KMS-11 (cell line): Measurements from ENCODE around the gene TMPRSS9.

Experiments
- H2AFZ ChIP-seq: fragments of 200-600 bp; sonication (generic); 2 replicates; pipeline ENCODE4 v1.6.1; 2016; ENCODE audit warnings: antibody characterized with exemption, mixed run types, low read depth
- H3K27ac ChIP-seq: fragments of 200-600 bp; sonication (generic); 2 replicates; pipeline ENCODE4 v1.6.1; 2016; ENCODE audit warnings: mild to moderate bottlenecking, mixed run types
- H3K27me3 ChIP-seq: fragments of 200-600 bp; sonication (generic); 2 replicates; pipeline ENCODE4 v1.6.1; 2017; ENCODE audit warnings: mild to moderate bottlenecking, low read depth, mixed run types, moderate library complexity; ENCODE audit not compliant: insufficient read depth
- H3K36me3 ChIP-seq: fragments of 200-600 bp; sonication (generic); 2 replicates; pipeline ENCODE4 v1.6.1; 2017; ENCODE audit warnings: mild to moderate bottlenecking, mixed run types; ENCODE audit not compliant: insufficient read depth
- H3K4me1 ChIP-seq: fragments of 200-600 bp; sonication (generic); 2 replicates; pipeline ENCODE4 v1.6.1; 2016; ENCODE audit warnings: mild to moderate bottlenecking, low read depth, mixed run types; ENCODE audit not compliant: poor library complexity, severe bottlenecking
- H3K4me2 ChIP-seq: fragments of 200-600 bp; sonication (generic); 2 replicates; pipeline ENCODE4 v1.7.0; 2016; ENCODE audit warnings: mild to moderate bottlenecking, mixed run types
- H3K4me3 ChIP-seq: fragments of 200-600 bp; sonication (generic); IDR thresholded peaks from 2 replicates; pipeline ENCODE4 v1.6.1; 2017; ENCODE audit warnings: low read depth, low read length, mixed read lengths; ENCODE audit not compliant: insufficient read depth
- H3K79me2 ChIP-seq: fragments of 200-600 bp; sonication (generic); 2 replicates; pipeline ENCODE4 v1.6.1; 2016; ENCODE audit warnings: low read depth, mixed run types; ENCODE audit not compliant: insufficient read depth
- H3K9ac ChIP-seq: fragments of 200-600 bp; sonication (generic); 2 replicates; pipeline ENCODE4 v1.6.1; 2016; ENCODE audit warnings: mild to moderate bottlenecking, mixed run types
- H4K20me1 ChIP-seq: fragments of 200-600 bp; sonication (generic); 2 replicates; pipeline ENCODE4 v1.6.1; 2016; ENCODE audit warnings: mild to moderate bottlenecking, mixed run types; ENCODE audit not compliant: insufficient read depth
- TF ChIP-seq, protein P1 (sequence below): fragments of 200-600 bp; sonication (generic); conservative IDR thresholded peaks from 2 replicates; pipeline ENCODE4 v1.6.1; 2017; ENCODE audit warnings: low read depth, mild to moderate bottlenecking, antibody characterized with exemption, low read length, moderate library complexity, mixed read lengths

TMPRSS9 gene

DNA sequence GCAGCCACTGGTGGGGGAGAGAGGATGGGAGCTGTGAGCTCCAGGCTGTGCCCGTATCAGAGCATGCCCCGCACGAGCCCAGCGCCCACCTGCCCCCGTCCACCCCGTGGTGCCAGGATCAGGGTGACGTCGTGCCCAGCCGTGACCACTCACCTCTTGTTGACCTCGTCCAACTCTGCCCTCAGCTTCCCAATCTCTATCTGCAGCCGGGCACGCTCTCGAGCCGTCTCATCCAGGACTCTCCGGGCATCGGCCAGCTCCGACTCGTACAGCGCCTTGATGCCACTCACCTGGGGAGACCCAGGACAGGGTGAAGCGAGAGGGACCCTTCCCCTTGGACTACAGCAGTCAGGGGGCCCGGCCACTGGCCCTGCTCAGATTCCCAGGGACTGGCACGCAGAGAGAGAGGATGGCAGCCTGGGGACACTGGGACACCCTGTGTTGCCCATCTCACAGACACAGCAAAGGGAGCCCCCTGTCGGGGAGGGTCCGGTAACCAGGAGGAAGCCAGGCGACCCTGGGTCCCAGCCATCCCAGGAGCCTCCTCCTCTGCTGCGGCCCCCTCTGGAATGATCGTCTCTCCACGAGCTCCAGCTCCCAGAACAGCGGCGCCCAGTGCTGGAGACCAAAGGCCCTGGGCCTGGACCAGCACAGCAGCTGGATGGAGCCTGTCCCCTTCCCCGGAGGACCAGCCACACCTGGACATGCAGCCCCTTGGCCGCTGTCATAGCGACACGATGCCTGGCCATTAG, 84.4 kb downstream of the TMPRSS9 start:
- Histone ChIP-seq H3K4me3 (no peak overlapping the region), H3K4me2 (no peak overlapping the region), H3K79me2 (peaks cover 64% of the 10 kb centered on the region; the same call in 1 of the 2 replicates), H3K4me1 (peaks cover 35% of the 10 kb centered on the region), H2AFZ (no peak overlapping the region), H3K9ac (no peak overlapping the region), H3K36me3 (peaks cover 6% of the 10 kb centered on the region; the same call in 1 of the 2 replicates), H4K20me1 (peaks cover 4% of the 10 kb centered on the region; the same call in 1 of the 2 replicates), H3K27ac (no peak overlapping the region), H3K27me3 (no peaks in the 10 kb centered on the region)
- TF ChIP-seq, protein P1, sequence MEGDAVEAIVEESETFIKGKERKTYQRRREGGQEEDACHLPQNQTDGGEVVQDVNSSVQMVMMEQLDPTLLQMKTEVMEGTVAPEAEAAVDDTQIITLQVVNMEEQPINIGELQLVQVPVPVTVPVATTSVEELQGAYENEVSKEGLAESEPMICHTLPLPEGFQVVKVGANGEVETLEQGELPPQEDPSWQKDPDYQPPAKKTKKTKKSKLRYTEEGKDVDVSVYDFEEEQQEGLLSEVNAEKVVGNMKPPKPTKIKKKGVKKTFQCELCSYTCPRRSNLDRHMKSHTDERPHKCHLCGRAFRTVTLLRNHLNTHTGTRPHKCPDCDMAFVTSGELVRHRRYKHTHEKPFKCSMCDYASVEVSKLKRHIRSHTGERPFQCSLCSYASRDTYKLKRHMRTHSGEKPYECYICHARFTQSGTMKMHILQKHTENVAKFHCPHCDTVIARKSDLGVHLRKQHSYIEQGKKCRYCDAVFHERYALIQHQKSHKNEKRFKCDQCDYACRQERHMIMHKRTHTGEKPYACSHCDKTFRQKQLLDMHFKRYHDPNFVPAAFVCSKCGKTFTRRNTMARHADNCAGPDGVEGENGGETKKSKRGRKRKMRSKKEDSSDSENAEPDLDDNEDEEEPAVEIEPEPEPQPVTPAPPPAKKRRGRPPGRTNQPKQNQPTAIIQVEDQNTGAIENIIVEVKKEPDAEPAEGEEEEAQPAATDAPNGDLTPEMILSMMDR = no peak

DNA sequence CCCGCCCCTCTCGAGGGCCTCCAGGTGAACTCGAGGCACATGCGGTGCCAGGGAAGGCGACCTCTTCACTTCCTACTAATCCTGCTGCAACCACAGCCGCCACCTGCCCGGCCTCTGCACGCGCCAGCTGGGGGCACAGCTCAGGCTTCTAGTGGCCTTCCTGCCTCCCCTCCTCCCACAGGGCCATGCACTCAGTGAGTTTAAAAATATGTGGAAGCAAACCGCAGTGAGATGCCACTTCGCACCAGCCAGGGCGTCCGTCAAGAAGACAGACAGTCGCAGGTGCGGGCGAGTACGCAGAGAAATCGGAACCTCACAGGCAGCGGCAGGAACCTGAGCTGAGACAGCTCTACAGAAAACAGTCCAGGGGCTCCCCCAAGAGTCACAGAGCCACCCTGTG, 86.3 kb downstream of the TMPRSS9 start:
- no peaks in the 10 kb centered on the region for H3K27me3 ChIP-seq
- TF ChIP-seq, protein P1 = no peak
- H3K4me1 ChIP-seq = peaks cover 35% of the 10 kb centered on the region
- peaks cover 71% of the 10 kb centered on the region; the same call in 1 of the 2 replicates for H3K79me2 ChIP-seq
- no peak overlapping the region for H3K4me3 ChIP-seq
- no peak overlapping the region for H2AFZ ChIP-seq
- H3K27ac ChIP-seq = peak overlapping the region; percentile 45
- peaks cover 6% of the 10 kb centered on the region; the same call in 1 of the 2 replicates for H3K36me3 ChIP-seq
- H3K4me2 ChIP-seq = peak overlapping the region; percentile 71; the same call in 1 of the 2 replicates
- peaks cover 4% of the 10 kb centered on the region; the same call in 1 of the 2 replicates for H4K20me1 ChIP-seq
- H3K9ac ChIP-seq = peak overlapping the region; percentile 12; the same call in 1 of the 2 replicates

GRCh38 chr19:2449019-2449418, 89.0 kb downstream of the TMPRSS9 start:
- Histone ChIP-seq H2AFZ (no peak overlapping the region), H3K27ac (no peak overlapping the region), H3K4me2 (no peak overlapping the region), H3K36me3 (no peaks in the 10 kb centered on the region), H3K79me2 (peaks cover 66% of the 10 kb centered on the region; the same call in 1 of the 2 replicates), H3K4me1 (peaks cover 35% of the 10 kb centered on the region), H3K27me3 (no peaks in the 10 kb centered on the region), H3K9ac (no peak overlapping the region), H3K4me3 (no peak overlapping the region), H4K20me1 (peaks cover 4% of the 10 kb centered on the region; the same call in 1 of the 2 replicates)
- TF ChIP-seq, protein P1 = no peak

DNA sequence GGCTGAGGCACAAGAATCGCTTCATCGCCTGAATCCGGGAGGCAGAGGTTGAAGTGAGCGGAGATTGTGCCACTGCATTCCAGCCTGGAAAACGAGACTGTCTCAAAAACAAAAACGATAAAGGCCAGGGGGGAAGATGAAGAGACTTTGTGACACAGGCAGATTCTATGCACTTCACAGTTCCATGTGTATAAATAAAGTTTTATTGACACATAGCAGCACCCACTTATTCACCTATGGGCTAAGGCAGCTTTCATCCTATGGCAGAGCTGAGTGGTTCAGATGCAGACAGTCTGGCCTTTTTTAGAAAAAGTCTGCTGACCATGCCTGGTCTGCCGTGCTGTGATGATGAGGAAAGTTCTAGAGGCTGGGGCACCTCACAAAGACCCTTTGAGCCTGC, 91.1 kb downstream of the TMPRSS9 start:
- H4K20me1 ChIP-seq = no peaks in the 10 kb centered on the region; the same call in 1 of the 2 replicates
- H3K9ac ChIP-seq = no peak overlapping the region
- no peaks in the 10 kb centered on the region for H3K36me3 ChIP-seq
- H3K4me1 ChIP-seq = peaks cover 48% of the 10 kb centered on the region
- H2AFZ ChIP-seq = no peak overlapping the region
- no peaks in the 10 kb centered on the region for H3K27me3 ChIP-seq
- H3K27ac ChIP-seq = no peak overlapping the region
- TF ChIP-seq, protein P1 = no peak
- peaks cover 80% of the 10 kb centered on the region for H3K79me2 ChIP-seq
- H3K4me3 ChIP-seq = no peak overlapping the region
- no peak overlapping the region for H3K4me2 ChIP-seq
